OCI-LY7 (cell line): ENCODE results near the gene SH3BP1.

ENCODE experiments used
- CTCF ChIP-seq: fragments of 200-600 bp; sonication (generic); conservative IDR thresholded peaks from 2 replicates; pipeline ENCODE4 v1.5.1; 2014; ENCODE audit warnings: mild to moderate bottlenecking, antibody characterized with exemption, low read length, moderate library complexity, mixed read lengths
- EZH2phosphoT487 ChIP-seq: fragments of 200-600 bp; sonication (generic); IDR thresholded peaks from 2 replicates; pipeline ENCODE4 v1.6.1; 2018; ENCODE audit warnings: low read depth, borderline replicate concordance, mild to moderate bottlenecking, mixed run types, antibody characterized with exemption, low read length, moderate library complexity, mixed read lengths

- TF ChIP-seq CTCF (no peak), EZH2phosphoT487 (no peak)
These were observed 30.0 kb upstream of the SH3BP1 start for GRCh38 chr22:37609240-37610152.
